ENCODE measurements around the gene TXK. TPM values are rescaled to one million over a fixed set of nuclear protein-coding genes. Genes with fewer than 3 reads are reported as not detected.

TXK gene
- total RNA-seq, 1 experiment from 2014 or later: 0.39 TPM

GRCh38 chr4:48025005-48025404, 109.0 kb downstream of the TXK start:
- H3K27ac ChIP-seq (ENCODE audit: insufficient read length, low read depth, low read length): no peak overlapping the region
- no peaks in the 10 kb centered on the region for H3K79me2 ChIP-seq (ENCODE audit: insufficient read depth, low read length)
- H2AFZ ChIP-seq (ENCODE audit: low read length): no peak overlapping the region
- H3K4ac ChIP-seq (ENCODE audit: low read depth, low read length): no peak overlapping the region
- H3K36me3 Mint-ChIP-seq (ENCODE audit: insufficient read depth in 1 of 3, low read depth in 3 of 3): peaks cover 12 to 27% (median 22%) of the 10 kb centered on the region in 3 experiments
- H3K27ac Mint-ChIP-seq: peak overlapping the region in 1 of 3 experiments; percentile 18; a peak in 1 of 7 replicates
- peaks cover 28 to 32% of the 10 kb centered on the region in 2 experiments for H3K4me1 Mint-ChIP-seq
- peaks cover 0 to 2% of the 10 kb centered on the region in 2 experiments; a peak in 2 of 5 replicates for H3K9me3 Mint-ChIP-seq
- H2AK5ac ChIP-seq (ENCODE audit: insufficient read length, low read length): no peak overlapping the region
- H3K23me2 ChIP-seq (ENCODE audit: insufficient read length, low read depth, low read length, poor library complexity, severe bottlenecking): no peaks in the 10 kb centered on the region
- no peaks in the 10 kb centered on the region for H3K79me1 ChIP-seq (ENCODE audit: insufficient read depth, low read depth, low read length, poor library complexity, severe bottlenecking)
- no peak overlapping the region for H2BK20ac ChIP-seq (ENCODE audit: low read depth, low read length, poor library complexity, severe bottlenecking)
- H2BK120ac ChIP-seq (ENCODE audit: low read depth, low read length, poor library complexity, severe bottlenecking): no peak overlapping the region
- no peak overlapping the region for H3K14ac ChIP-seq (ENCODE audit: insufficient read depth, low read length)
- H3K27me3 Mint-ChIP-seq (ENCODE audit: low read depth): no peaks in the 10 kb centered on the region
- H3K18ac ChIP-seq (ENCODE audit: insufficient read length, low read depth, low read length): no peak overlapping the region
- H3K4me2 ChIP-seq (ENCODE audit: insufficient read depth, insufficient read length, low read length): no peak overlapping the region
- H3K4me3 Mint-ChIP-seq: no peak overlapping the region
- H3T11ph ChIP-seq (ENCODE audit: low read length): no peak overlapping the region
- no peak overlapping the region for H3K23ac ChIP-seq (ENCODE audit: insufficient read length, low read depth, low read length)
- no peak overlapping the region for H2BK5ac ChIP-seq (ENCODE audit: insufficient read length, low read length)
- no peak overlapping the region for H3K9ac ChIP-seq (ENCODE audit: extremely low read depth, insufficient read length, low read length)
- peaks cover 4% of the 10 kb centered on the region; the same call in 1 of the 2 replicates for H3K4me1 ChIP-seq (ENCODE audit: insufficient read depth, low read length)
- H2BK12ac ChIP-seq (ENCODE audit: insufficient read length, low read depth, low read length): no peak overlapping the region
- H4K8ac ChIP-seq (replicated peaks; ENCODE audit: insufficient read length, low read depth, low read length): no peak overlapping the region
- H4K20me1 ChIP-seq (ENCODE audit: control insufficient read depth, insufficient read depth, insufficient read length): no peaks in the 10 kb centered on the region
- TF ChIP-seq, protein P1, sequence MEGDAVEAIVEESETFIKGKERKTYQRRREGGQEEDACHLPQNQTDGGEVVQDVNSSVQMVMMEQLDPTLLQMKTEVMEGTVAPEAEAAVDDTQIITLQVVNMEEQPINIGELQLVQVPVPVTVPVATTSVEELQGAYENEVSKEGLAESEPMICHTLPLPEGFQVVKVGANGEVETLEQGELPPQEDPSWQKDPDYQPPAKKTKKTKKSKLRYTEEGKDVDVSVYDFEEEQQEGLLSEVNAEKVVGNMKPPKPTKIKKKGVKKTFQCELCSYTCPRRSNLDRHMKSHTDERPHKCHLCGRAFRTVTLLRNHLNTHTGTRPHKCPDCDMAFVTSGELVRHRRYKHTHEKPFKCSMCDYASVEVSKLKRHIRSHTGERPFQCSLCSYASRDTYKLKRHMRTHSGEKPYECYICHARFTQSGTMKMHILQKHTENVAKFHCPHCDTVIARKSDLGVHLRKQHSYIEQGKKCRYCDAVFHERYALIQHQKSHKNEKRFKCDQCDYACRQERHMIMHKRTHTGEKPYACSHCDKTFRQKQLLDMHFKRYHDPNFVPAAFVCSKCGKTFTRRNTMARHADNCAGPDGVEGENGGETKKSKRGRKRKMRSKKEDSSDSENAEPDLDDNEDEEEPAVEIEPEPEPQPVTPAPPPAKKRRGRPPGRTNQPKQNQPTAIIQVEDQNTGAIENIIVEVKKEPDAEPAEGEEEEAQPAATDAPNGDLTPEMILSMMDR (conservative IDR thresholded peaks at IDR 0.05): no peak
- no peak for DNase-seq
- H3K9me3 ChIP-seq (ENCODE audit: control insufficient read depth, low read depth, low read length): no peaks in the 10 kb centered on the region
- no peak overlapping the region for H3K56ac ChIP-seq (ENCODE audit: insufficient read length, low read depth, low read length)
- H4K91ac ChIP-seq (ENCODE audit: insufficient read length, low read depth, low read length): no peak overlapping the region
- no peak overlapping the region for H4K5ac ChIP-seq (ENCODE audit: insufficient read length, low read depth, low read length)
- no peak overlapping the region for H2BK15ac ChIP-seq (ENCODE audit: low read depth, low read length)
- WGBS (ENCODE audit: extremely low coverage, insufficient read length, low lambda C conversion rate): no CpG with 5 or more reads among the region's 2 CpGs
- H3K27me3 ChIP-seq (ENCODE audit: insufficient read depth, low read length): no peaks in the 10 kb centered on the region

Measured in H9 (cell line).